ENCODE data around the gene SUGCT. TPM values are rescaled to one million over a fixed set of nuclear protein-coding genes. Genes with fewer than 3 reads are reported as not detected.
"Not testable (repeated sequence)": the region's sequence is repeated elsewhere in the genome, so short reads cannot be mapped to it uniquely, and the experiment has no call there.

The SUGCT gene
- total RNA-seq, 1 donor from 2014 or later, result 11.9 TPM

DNA sequence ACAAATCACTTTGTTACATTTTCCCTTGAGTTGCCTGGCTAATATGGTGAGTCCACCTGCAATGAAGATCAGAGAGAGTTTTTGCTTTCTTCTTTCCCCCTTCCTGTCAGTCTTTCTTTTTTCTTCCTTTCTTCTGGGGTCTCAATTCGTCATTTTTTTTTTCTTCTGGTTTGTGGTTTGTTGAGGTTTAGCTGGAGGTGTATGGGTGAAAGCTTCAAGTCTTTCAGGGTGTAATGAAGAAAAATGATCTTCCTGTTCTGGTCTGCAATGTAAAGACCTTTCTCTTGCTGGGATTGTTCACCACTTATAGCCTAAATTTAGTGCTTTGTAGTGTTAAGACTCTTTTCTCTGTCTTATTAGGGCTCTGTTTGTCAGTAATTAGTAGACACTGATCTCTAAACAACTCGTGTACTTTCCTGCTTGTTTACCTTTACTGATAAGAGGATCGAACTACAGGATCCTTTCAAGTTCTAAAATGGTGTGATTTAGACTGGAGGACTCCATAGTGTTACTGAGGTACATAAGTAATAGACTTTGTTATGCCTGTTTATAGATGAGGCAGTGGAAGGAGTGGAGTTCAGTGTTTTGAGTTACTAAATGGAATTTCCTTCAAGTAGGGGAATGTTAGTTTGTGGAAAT, 129.1 kb downstream of the SUGCT start:
- Mint-ChIP-seq H3K27me3 (ENCODE audit: unreplicated experiment) (no peaks in the 10 kb centered on the region), H3K4me3 (ENCODE audit: unreplicated experiment) (no peak overlapping the region), H3K27ac (ENCODE audit: unreplicated experiment) (no peak overlapping the region), H3K36me3 (ENCODE audit: unreplicated experiment) (no peaks in the 10 kb centered on the region), H3K4me1 (ENCODE audit: unreplicated experiment) (peaks cover 2% of the 10 kb centered on the region), H3K9me3 (ENCODE audit: unreplicated experiment) (no peaks in the 10 kb centered on the region)
- DNase-seq (ENCODE audit: extremely low spot score, unreplicated experiment), result no peak
- TF ChIP-seq, protein P1, sequence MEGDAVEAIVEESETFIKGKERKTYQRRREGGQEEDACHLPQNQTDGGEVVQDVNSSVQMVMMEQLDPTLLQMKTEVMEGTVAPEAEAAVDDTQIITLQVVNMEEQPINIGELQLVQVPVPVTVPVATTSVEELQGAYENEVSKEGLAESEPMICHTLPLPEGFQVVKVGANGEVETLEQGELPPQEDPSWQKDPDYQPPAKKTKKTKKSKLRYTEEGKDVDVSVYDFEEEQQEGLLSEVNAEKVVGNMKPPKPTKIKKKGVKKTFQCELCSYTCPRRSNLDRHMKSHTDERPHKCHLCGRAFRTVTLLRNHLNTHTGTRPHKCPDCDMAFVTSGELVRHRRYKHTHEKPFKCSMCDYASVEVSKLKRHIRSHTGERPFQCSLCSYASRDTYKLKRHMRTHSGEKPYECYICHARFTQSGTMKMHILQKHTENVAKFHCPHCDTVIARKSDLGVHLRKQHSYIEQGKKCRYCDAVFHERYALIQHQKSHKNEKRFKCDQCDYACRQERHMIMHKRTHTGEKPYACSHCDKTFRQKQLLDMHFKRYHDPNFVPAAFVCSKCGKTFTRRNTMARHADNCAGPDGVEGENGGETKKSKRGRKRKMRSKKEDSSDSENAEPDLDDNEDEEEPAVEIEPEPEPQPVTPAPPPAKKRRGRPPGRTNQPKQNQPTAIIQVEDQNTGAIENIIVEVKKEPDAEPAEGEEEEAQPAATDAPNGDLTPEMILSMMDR (IDR thresholded peaks at IDR 0.05), result no peak

DNA sequence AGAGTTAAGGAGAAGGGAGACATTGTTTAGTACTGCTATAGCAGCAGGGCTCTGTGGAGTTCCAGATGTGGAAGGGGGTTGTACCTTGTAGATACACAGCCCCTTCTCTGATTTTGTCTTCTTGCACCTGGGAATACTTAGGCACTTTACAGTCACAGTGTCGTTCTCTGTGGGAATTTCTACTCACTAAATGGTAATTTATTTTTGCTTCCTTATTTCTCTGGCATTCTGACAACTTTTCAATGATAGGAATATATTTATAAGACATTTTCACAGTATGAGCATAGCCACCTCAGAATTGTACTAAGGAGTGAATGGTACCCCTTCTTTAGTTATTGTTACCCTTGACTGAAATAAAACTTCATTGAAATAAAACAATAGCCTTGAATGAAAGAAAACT, 132.8 kb downstream of the SUGCT start:
- Mint-ChIP-seq H3K4me1 (ENCODE audit: unreplicated experiment) (peaks cover 2% of the 10 kb centered on the region), H3K9me3 (ENCODE audit: unreplicated experiment) (no peaks in the 10 kb centered on the region), H3K4me3 (ENCODE audit: unreplicated experiment) (no peak overlapping the region), H3K27ac (ENCODE audit: unreplicated experiment) (no peak overlapping the region), H3K27me3 (ENCODE audit: unreplicated experiment) (no peaks in the 10 kb centered on the region), H3K36me3 (ENCODE audit: unreplicated experiment) (no peaks in the 10 kb centered on the region)
- TF ChIP-seq, protein P1 (IDR thresholded peaks at IDR 0.05), result no peak
- no peak for DNase-seq (ENCODE audit: extremely low spot score, unreplicated experiment)

DNA sequence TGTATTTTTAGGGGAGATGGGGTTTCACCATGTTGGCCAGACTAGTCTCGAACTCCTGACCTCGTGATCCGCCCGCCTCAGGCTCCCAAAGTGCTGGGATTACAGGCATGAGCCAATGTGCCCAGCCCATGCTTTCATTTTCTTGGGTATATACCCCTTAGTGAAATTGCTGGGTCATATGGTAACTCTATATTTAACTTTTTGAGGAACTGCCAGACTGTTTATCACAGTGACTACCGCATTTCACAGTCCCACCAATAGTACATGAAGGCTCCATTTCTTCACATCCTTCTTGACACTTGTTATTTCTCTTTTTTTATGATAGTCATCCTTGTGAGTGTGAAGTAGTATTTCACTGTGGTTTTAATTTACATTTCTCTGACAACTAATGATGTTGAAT, 134.0 kb downstream of the SUGCT start:
- H3K27ac Mint-ChIP-seq (ENCODE audit: unreplicated experiment); H3K9me3 Mint-ChIP-seq (ENCODE audit: unreplicated experiment); H3K27me3 Mint-ChIP-seq (ENCODE audit: unreplicated experiment); H3K36me3 Mint-ChIP-seq (ENCODE audit: unreplicated experiment); H3K4me3 Mint-ChIP-seq (ENCODE audit: unreplicated experiment); H3K4me1 Mint-ChIP-seq (ENCODE audit: unreplicated experiment); DNase-seq (ENCODE audit: extremely low spot score, unreplicated experiment): not testable (repeated sequence)

DNA sequence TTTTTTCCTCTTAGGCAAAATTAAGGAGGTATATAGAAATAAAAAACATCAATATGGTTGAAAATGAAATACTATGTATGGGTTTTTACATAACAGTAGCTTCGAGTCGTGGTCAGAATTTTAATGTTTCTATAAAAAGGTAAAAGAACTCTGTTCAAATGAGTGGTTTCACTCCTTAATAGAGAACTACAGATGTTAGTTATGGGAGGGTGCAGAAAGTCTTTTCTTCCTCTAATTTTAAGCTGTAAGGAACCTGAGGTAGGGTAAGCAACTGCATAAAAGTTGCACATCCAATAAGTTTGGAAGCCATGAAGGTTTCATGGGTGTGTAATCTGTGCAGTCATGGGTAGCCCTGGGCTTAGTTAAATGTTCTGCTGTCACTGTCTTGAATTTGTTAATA, 141.3 kb downstream of the SUGCT start:
- Mint-ChIP-seq H3K9me3 (ENCODE audit: unreplicated experiment) (no peaks in the 10 kb centered on the region), H3K27ac (ENCODE audit: unreplicated experiment) (no peak overlapping the region), H3K4me3 (ENCODE audit: unreplicated experiment) (no peak overlapping the region), H3K4me1 (ENCODE audit: unreplicated experiment) (no peaks in the 10 kb centered on the region), H3K36me3 (ENCODE audit: unreplicated experiment) (peaks cover 8% of the 10 kb centered on the region), H3K27me3 (ENCODE audit: unreplicated experiment) (no peaks in the 10 kb centered on the region)
- DNase-seq (ENCODE audit: extremely low spot score, unreplicated experiment), result no peak
- TF ChIP-seq, protein P1 (IDR thresholded peaks at IDR 0.05), result no peak

DNA sequence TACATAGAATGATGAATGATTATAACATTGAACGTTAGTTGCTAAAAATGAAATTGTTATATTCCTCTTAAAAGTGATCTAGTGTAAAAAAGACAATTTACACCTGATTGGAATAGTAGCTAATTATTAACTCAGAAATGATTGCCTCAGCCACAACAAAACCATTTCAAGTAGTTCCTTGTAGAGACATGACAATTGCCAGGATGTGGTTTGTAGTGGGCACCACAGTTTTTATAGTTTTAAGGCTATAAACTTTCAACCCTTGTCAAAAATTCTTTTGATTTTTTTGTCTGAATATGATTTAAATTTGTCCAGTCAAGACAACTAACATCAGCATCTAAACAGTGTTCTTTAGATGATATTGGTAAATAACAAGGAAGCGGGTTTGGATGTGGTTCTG, 145.2 kb downstream of the SUGCT start:
- no peak overlapping the region for H3K4me3 Mint-ChIP-seq (ENCODE audit: unreplicated experiment)
- H3K4me1 Mint-ChIP-seq (ENCODE audit: unreplicated experiment), result no peaks in the 10 kb centered on the region
- H3K27me3 Mint-ChIP-seq (ENCODE audit: unreplicated experiment), result no peaks in the 10 kb centered on the region
- H3K27ac Mint-ChIP-seq (ENCODE audit: unreplicated experiment), result no peak overlapping the region
- no peak for DNase-seq (ENCODE audit: extremely low spot score, unreplicated experiment)
- peaks cover 8% of the 10 kb centered on the region for H3K36me3 Mint-ChIP-seq (ENCODE audit: unreplicated experiment)
- TF ChIP-seq, protein P1 (IDR thresholded peaks at IDR 0.05), result no peak
- no peaks in the 10 kb centered on the region for H3K9me3 Mint-ChIP-seq (ENCODE audit: unreplicated experiment)

DNA sequence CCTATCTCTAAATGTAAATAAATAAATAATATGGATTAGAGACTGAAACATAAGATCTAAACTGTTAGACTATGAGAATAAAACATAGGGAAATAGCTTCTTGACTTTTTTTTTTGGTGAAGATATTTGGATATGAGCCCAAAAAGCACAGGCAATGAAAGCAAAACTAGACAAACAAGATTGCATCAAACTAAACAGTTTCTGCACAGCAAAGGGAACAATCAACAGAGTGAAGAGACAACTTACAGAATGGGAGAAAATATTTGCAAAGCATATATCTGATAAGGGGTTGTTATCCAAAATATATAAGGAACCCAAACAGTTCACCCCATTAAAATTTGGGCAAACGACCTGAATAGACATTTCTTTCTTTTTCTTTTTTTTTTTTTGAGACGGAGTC, 148.1 kb downstream of the SUGCT start:
- Mint-ChIP-seq H3K4me1 (ENCODE audit: unreplicated experiment) (no peaks in the 10 kb centered on the region), H3K36me3 (ENCODE audit: unreplicated experiment) (peaks cover 7% of the 10 kb centered on the region), H3K27ac (ENCODE audit: unreplicated experiment) (no peak overlapping the region), H3K27me3 (ENCODE audit: unreplicated experiment) (no peaks in the 10 kb centered on the region), H3K9me3 (ENCODE audit: unreplicated experiment) (no peaks in the 10 kb centered on the region), H3K4me3 (ENCODE audit: unreplicated experiment) (no peak overlapping the region)
- TF ChIP-seq, protein P1 (IDR thresholded peaks at IDR 0.05), result no peak
- no peak for DNase-seq (ENCODE audit: extremely low spot score, unreplicated experiment)

Measured in osteocyte (in vitro differentiated cells).